Inflammatory macrophage treated with lipopolysaccharide for 4 hours (primary cell): Measurements from ENCODE around the gene ZDHHC11B.
A peak's percentile ranks its signal among the peaks of the same experiment; 100 is the strongest.
"Not testable (repeated sequence)": the region's sequence is repeated elsewhere in the genome, so short reads cannot be mapped to it uniquely, and the experiment has no call there.

Experiments used
- DNase-seq: peaks from one replicate; pipeline ENCODE4 v3.0.0-alpha.2; 2020

ZDHHC11B gene

DNA sequence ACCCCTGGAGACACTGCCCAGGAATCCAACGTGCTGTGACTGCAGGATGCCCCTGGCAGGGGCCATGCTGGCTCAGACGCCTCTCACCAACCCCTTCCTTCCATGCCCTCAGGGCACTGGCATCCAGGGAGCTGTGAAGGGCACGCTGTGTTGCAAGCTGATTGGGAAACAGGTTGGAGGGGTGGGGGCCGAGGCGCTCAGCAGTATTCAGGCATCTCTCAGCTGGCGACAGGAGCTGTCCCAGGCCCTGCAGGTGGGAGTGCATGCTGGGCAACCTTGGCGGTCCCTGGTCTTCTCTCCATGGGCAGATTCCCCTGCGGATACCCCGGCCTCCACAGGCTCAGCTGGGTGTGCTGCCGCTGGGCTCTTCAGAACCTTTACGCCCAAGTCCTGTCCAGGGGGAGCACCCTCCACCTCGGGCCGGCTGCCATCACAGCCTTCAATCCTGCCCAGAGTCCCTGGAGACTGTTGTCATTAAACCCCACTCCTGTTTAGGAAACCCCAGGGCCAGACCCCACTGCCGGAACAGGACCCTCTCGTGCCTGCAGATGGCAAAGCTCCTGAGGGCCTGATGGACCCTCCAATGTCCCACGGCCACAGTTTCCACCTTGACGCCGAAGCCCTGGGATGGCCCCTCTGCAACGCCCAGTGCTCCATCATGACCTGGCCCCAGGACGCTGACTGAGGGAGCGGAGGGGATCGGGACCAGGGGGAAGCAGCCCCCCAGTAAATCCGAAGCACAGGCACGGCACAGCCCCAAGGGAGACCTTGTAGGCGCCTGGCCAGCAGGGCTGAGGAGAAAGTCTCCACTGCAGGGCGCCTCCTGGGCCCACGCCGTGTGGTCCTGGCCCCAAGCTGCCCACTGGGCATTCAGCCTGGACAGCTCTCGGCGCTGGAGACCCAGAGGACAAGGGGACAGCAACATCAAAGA, 100.7 kb downstream of the ZDHHC11B start:
- no peak for DNase-seq

GRCh38 chr5:682651-683358, 101.7 kb downstream of the ZDHHC11B start:
- DNase-seq, result not testable (repeated sequence)

DNA sequence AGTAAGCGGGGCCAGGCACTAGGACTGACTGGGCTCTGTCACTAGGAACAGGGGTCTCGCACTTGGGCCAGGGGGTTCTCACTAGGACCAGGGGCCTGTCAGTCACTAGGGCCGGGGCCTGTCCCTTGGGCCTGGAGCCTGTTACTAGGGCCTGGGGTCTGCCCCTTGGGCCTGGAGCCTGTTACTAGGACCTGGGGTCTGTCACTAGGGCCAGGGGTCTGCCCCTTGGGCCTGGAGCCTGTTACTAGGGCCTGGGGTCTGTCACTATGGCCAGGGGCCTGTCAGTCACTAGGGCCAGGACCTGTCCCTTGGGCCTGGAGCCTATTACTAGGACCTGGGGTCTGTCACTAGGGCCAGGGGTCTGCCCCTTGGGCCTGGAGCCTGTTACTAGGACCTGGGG, 102.3 kb downstream of the ZDHHC11B start:
- not testable (repeated sequence) for DNase-seq

GRCh38 chr5:681317-682191, 103.0 kb downstream of the ZDHHC11B start:
- not testable (repeated sequence) for DNase-seq

DNA sequence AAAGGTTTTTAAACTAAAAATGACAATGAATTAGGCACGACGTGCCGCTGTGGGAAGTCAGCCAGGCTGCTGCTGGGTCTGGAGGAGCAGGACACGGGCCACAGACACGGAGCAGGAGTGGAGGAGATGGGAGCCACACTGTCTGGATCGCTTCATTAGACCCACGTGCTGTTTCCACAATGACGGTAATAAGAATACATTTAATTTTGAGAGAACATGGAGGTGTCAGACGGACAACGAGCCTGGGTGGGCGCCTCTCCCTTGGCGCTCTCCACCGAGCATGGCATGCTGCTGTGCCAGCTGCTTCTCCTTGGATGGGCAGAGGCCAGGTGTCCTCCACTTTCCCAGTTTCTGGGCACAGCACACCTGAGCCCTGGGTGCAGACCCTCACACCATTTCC, 103.7 kb downstream of the ZDHHC11B start:
- DNase-seq, result not testable (repeated sequence)

GRCh38 chr5:680118-680795, 104.3 kb downstream of the ZDHHC11B start:
- DNase-seq, result not testable (repeated sequence)

- not testable (repeated sequence) for DNase-seq
Measured at GRCh38 chr5:679166-679895, 105.2 kb downstream of the ZDHHC11B start.

DNA sequence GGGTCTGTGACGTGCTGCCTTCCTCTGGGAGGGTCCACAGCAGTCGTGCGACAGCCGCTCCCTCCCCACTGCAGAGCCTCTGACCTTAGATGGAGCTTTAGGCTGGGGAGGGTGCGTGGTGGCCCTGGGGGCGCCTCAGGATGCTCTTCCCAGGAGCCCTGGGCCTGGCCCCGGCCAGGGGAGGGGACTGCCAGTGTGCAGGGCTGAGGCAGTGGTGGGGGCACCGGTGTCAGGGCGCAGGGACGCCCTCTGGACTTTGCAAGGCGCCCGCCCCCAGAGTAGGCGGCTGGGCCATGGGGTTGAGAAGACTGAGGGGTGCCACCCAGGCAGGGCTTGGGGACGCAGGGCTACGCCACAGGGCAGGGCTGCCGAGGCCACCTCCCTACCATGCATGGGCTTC, 106.0 kb downstream of the ZDHHC11B start:
- DNase-seq, result not testable (repeated sequence)

DNA sequence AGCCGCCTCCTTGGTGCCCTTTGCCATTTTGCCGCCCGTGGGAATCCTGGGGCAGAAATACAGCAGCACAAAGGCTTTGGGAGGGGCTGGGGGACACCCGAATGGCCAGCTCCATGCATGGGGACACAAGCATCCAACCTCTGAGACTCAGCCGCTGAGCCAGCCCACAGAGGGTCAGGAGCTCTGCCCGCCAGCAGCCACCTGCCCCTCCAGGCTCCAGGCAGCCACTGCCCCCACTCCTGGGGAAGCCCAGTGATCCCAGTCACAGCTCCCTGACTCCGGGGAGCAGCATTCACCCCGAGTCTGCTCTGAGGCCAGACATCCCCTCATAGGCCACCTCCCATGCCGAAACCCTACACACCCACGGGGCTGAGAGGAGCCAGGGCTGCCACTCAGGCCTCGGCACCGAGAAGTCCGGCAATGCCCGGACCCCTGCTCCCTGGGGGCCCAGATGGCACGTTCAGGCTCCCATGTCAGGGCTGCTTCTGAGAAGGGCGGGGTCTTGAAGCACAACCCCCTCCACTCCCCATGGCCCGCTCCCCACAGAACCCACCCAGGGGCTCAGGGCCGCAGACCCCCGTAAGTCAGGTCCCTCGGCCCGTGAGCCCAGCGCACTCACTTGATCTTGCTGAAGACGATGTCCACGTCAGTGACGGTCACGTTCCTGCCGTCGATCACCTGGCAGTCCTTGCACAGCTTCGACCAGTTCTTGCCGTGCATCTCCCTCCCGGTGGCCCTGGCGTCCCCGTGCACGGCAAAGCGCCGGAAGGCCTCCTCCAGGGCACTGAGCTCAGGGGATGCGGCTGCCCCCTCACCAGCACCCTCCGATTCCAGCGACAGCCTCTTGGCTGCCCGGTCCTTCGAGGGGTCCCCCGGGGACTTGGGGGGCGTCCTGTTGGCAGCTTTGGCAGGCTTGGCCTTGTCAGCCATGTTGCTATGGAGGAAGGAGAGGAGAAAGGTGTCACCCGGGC, 107.1 kb downstream of the ZDHHC11B start:
- no peak for DNase-seq

GRCh38 chr5:676699-677076, 107.8 kb downstream of the ZDHHC11B start:
- DNase-seq, result no peak

GRCh38 chr5:675871-676698, 108.4 kb downstream of the ZDHHC11B start:
- DNase-seq, result no peak

GRCh38 chr5:675111-675870, 109.2 kb downstream of the ZDHHC11B start:
- no peak for DNase-seq

DNA sequence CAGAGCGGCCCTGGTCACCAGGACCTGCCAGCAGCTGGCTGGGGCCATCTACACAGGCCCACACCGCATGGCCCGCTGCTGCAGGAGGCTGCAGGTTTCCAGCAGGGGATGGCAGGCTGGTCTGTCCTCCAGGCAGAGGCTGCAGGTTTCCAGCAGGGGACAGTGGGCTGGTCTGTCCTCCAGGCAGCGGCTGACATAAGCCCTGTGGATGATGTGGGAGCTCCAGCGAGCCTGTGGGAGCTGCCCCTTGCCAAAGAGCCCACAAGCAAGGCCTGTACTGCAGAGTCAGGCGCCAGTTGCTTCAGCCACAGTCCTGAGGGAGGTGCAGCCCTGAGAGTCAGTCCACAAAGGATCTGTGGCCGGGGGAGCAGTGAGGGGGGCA, 109.9 kb downstream of the ZDHHC11B start:
- no peak for DNase-seq

DNA sequence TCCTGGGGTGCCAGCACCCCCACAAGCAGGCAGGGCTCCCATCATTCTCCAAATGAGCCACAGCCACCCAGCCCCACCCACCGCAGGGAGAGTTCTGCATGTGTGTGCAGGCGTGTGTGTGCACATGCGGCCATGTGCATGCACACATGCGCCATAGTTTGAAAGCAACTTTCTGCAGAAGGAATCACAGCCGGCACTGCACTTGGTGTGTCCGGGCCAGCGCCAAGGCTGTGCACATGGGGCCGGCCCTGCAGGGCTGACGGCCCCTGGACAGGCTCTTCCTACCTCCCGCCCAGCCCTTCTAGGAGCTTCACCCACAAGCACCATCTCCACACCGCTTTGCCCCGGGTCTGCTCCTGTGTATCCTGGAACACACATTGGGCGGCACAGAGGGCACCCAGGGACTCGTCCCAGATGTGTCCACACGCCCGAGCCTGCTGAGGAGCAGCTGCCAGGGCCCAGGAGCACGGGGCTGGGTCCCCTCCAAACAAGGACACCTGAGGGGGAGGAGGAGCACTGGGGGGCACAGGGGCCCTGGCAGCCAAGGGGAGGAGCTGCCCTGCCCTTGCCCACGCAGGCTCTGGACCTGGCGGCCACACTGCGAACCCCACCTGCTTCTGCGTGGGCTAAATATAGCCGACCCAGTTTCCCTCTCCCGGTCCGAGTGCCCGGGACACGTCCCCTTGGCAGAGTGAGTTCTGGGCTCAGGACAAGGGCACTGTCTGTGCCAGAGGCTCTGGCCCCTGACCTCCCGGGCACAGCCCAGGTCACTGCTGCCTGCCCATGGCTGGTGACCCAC, 110.5 kb downstream of the ZDHHC11B start:
- DNase-seq, result no peak

DNA sequence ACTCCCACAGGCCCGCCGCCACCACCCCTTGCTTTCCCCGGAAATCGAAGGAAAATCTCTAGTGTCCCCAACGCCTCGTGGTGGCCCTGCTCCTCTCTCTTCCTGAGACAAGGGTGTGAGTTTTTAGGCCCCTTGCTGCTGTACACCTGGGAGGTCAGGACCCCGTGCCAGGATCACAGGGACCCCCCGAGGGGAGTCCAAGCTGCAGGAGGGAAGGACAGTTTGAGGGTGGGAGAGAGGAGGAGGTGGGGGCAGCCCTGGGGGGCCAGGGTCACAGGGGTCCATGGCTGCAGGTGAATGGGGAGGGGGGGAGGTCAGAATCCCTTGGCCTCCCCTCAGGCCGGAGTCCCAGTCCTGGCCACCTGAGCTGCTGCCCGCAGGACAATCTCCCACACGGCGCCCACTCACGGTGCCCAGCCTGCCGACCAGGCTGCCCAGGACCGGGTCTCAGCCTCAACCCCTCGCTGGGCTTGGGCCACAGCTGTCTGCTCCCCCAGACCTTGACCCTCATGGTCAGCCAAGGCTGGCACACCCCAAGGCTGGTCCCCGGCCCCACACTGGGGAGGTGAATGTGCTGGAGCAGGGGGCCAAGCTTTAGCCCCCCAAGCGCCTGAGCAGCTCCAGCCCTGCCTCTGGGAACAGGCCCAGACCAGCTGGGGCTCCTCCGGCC, 111.2 kb downstream of the ZDHHC11B start:
- no peak for DNase-seq

DNA sequence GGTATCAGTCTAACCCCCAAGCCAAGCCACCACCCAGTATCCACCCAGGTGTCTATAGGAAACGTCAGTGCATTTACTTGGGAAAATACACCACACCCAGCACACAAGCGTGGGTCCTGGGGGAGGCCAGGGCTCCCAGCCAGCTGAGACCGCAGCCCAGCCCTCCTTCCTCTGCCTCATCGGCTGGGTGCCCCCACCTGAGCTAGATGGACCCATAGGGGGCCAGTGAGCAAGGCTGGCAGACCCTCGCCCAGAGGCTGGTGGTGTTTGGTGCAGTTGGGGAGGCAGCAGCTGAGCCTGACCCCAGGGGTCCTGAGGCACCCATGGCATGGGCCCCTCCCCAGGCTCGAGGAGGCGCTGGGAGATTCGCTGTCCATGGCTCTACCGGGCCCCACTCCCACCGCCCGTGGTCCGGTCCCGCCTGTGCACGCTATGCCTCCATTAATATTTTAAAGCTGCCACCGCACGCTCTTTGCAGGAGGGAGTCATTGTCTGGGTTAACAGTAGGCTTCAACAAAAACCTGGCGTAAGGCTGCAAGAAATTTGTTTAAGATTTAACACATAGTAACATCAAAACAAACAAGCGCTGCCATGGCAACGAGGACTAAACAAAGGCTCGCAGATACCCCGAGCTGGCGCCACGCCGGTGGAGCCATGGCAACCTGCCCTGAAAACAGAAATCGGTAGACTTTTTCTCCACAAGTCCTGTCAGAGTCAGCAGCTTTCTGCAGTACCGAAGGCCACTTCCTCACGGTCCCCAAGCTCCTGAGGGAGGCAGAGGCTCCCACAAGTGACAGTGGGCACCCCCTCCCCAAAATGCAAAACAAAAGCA, 112.0 kb downstream of the ZDHHC11B start:
- DNase-seq, result peak; percentile 28
